T-cell (primary cell): ENCODE results near the gene CBX3. TPM values are rescaled to one million over a fixed set of nuclear protein-coding genes. Genes with fewer than 3 reads are reported as not detected.
"Not testable (repeated sequence)": the region's sequence is repeated elsewhere in the genome, so short reads cannot be mapped to it uniquely, and the experiment has no call there.

Experiments used
- ATAC-seq, 4 experiments: fragments of 200-7000 bp in 3 of 4; fragments of 150-1000 bp in 1 of 4; cut with Tn5 transposase; replicated peaks in 1 of 4; 1 replicate in 3 of 4; 2 replicates in 1 of 4; pipeline ENCODE4 v1.10.0; 2021; ENCODE audit warnings: moderate library complexity in 3 of 4, mild to moderate bottlenecking in 2 of 4, moderate number of reproducible peaks in 1 of 4
- CTCF ChIA-PET, 2 donors: fragments of 300-600 bp; sonication (Branson Sonifier 250); formaldehyde crosslinking; loops; one replicate each; lab custom pipeline; 2022; ENCODE audit warnings: antibody characterized with exemption in 2 of 2; lab: Charles Lee
- POLR2A ChIA-PET, 2 donors: fragments of 300-600 bp; sonication (Branson Sonifier 250); formaldehyde crosslinking; loops; one replicate each; lab custom pipeline; 2022; ENCODE audit warnings: antibody characterized with exemption in 2 of 2; lab: Charles Lee
- DNase-seq, 35 experiments: peaks; one replicate each; pipeline versions ENCODE4 v3.0.0 to v3.0.0-alpha.2; 2013 to 2023
- H3K27ac ChIP-seq: one replicate; pipeline ENCODE4 v1.5.1; 2013; ENCODE audit warnings: low read length
- H3K27me3 ChIP-seq, 2 experiments: replicated peaks in 1 of 2; 1 replicate in 1 of 2; 2 replicates in 1 of 2; pipeline versions ENCODE4 v1.6.1 to v1.7.0; 2013; ENCODE audit warnings: low read length in 1 of 2, mixed read lengths in 1 of 2; ENCODE audit not compliant: control insufficient read depth in 2 of 2, insufficient read depth in 2 of 2; ENCODE audit errors: extremely low read depth in 1 of 2
- H3K36me3 ChIP-seq, 2 donors: 1 replicate in 1 of 2; 2 replicates in 1 of 2; pipeline versions ENCODE4 v1.6.1 to v1.7.0; 2013; ENCODE audit warnings: low read length in 1 of 2; ENCODE audit not compliant: control insufficient read depth in 2 of 2, insufficient read depth in 1 of 2; ENCODE audit errors: extremely low read depth in 1 of 2
- H3K4me1 ChIP-seq, 2 experiments: 1 replicate in 1 of 2; 2 replicates in 1 of 2; pipeline versions ENCODE4 v1.6.1 to v1.7.0; 2013; ENCODE audit warnings: low read length in 2 of 2, mixed read lengths in 1 of 2; ENCODE audit not compliant: insufficient read depth in 2 of 2, control insufficient read depth in 1 of 2; ENCODE audit errors: extremely low read depth in 1 of 2
- H3K4me3 ChIP-seq, 2 donors: 1 replicate in 1 of 2; 2 replicates in 1 of 2; pipeline versions ENCODE4 v1.5.1 to v1.7.0; 2013; ENCODE audit warnings: mild to moderate bottlenecking in 2 of 2, low read length in 1 of 2, moderate library complexity in 1 of 2; ENCODE audit not compliant: control insufficient read depth in 1 of 2; ENCODE audit errors: extremely low read depth in 1 of 2
- H3K9me3 ChIP-seq: 2 replicates; pipeline ENCODE4 v1.7.0; 2013
- H3K27ac Mint-ChIP-seq, 2 donors: one replicate each; pipeline ENCODE4 v1.8.0; 2020 to 2021; ENCODE audit warnings: mild to moderate bottlenecking in 2 of 2, mixed read lengths in 2 of 2
- H3K27me3 Mint-ChIP-seq, 2 donors: one replicate each; pipeline ENCODE4 v1.8.0; 2021 to 2022; ENCODE audit warnings: mixed read lengths in 2 of 2
- H3K36me3 Mint-ChIP-seq: one replicate; pipeline ENCODE4 v1.8.0; 2021; ENCODE audit warnings: mixed read lengths
- H3K4me1 Mint-ChIP-seq, 3 donors: one replicate each; pipeline ENCODE4 v1.8.0; 2020 to 2022; ENCODE audit warnings: mixed read lengths in 3 of 3, mild to moderate bottlenecking in 1 of 3
- H3K4me3 Mint-ChIP-seq, 3 donors: one replicate each; pipeline ENCODE4 v1.8.0; 2020 to 2022; ENCODE audit warnings: mild to moderate bottlenecking in 3 of 3, mixed read lengths in 3 of 3, moderate library complexity in 3 of 3
- H3K9me3 Mint-ChIP-seq, 3 donors: one replicate each; pipeline ENCODE4 v1.8.0; 2020 to 2022; ENCODE audit warnings: mixed read lengths in 3 of 3
- WGBS: methylation state at CpG from one replicate; pipeline ENCODE4 v1.1.5; 2013; ENCODE audit warnings: missing lambda C conversion rate; ENCODE audit not compliant: insufficient coverage; 5-methylcytosine and 5-hydroxymethylcytosine counted together
- total RNA-seq, 35 experiments: library from RNA in 6 of 35; stranded (reverse) in 6 of 35; fragments of 120-200 nt in 1 of 35; gene quantifications; one replicate each; pipeline versions ENCODE4 v1.2.1 to v1.2.4 and lab custom pipeline; 2013 to 2026

Gene CBX3
- 100 to 1,000 TPM; 106 to 155 (median 148) TPM for total RNA-seq
- total RNA-seq (2013) = 195 TPM
- 104 to 500 (median 167) reads per million in 29 experiments for total RNA-seq (lab: John Stamatoyannopoulos, UW)

- DNase-seq = peak in 34 of 35 experiments; percentile 67 to 92 (median 83)
- Histone ChIP-seq H3K4me3 (peak within 1 kb of the TSS; percentile 95 to 97), H3K36me3 (peaks cover 6 to 20% of the 10 kb centered on the region in 2 donors), H3K27me3 (no peaks in the 10 kb centered on the region), H3K9me3 (no peaks in the 10 kb centered on the region), H3K27ac (peak within 1 kb of the TSS; percentile 99), H3K4me1 (peaks cover 15 to 56% of the 10 kb centered on the region in 2 experiments)
- ChIA-PET POLR2A (interaction anchor here (0.6 to 3.4 kb wide), 8 partner anchors 9 to 1076 kb away, joined by 3 to 19 read pairs (median 4); partner anchors contain the start of genes CYCS (in 1 of the 2) and NFE2L3 (in 1 of the 2)), CTCF (interaction anchor here in 1 of 2 donors (0.6 to 2.4 kb wide), 5 partner anchors 10 to 163 kb away, joined by 3 to 7 read pairs (median 5); partner anchors contain the start of gene NFE2L3)
- under 1% methylated on average over 58 of the region's 86 CpGs for WGBS
- H3K36me3 Mint-ChIP-seq = peaks cover 42% of the 10 kb centered on the region
- H3K27ac Mint-ChIP-seq = peak within 1 kb of the TSS; percentile 99 to 100
- no peaks in the 10 kb centered on the region for H3K9me3 Mint-ChIP-seq
- ATAC-seq = peak; percentile 55 to 61 (median 59)
- H3K4me3 Mint-ChIP-seq = peak within 1 kb of the TSS; percentile 96 to 100 (median 100)
- H3K27me3 Mint-ChIP-seq = peaks cover 0 to 2% of the 10 kb centered on the region in 2 donors
- peaks cover 50 to 74% (median 50%) of the 10 kb centered on the region in 3 donors for H3K4me1 Mint-ChIP-seq
Measured at GRCh38 chr7:26201247-26202018, at the start of gene CBX3. Gene CBX3, plus strand, starts transcription at chr7:26201745. Its CDS starts 1,254 bp downstream, at chr7:26202999.

GRCh38 chr7:26151953-26152781 lies 49.4 kb upstream of the CBX3 start, which contains the start of gene NFE2L3:
Gene NFE2L3, plus strand, starts transcription at chr7:26152198. Its CDS starts 301 bp downstream, at chr7:26152499.
- Mint-ChIP-seq H3K9me3 (no peaks in the 10 kb centered on the region), H3K4me1 (peaks cover 54 to 55% (median 54%) of the 10 kb centered on the region in 3 donors), H3K27ac (peak within 1 kb of the TSS; percentile 91 to 93), H3K4me3 (peak within 1 kb of the TSS; percentile 80 to 93 (median 87)), H3K27me3 (no peaks in the 10 kb centered on the region), H3K36me3 (no peaks in the 10 kb centered on the region)
- Histone ChIP-seq H3K9me3 (no peaks in the 10 kb centered on the region), H3K27ac (peak within 1 kb of the TSS; percentile 43), H3K36me3 (no peaks in the 10 kb centered on the region), H3K4me1 (peaks cover 22 to 52% of the 10 kb centered on the region in 2 experiments), H3K4me3 (peak within 1 kb of the TSS; percentile 50 to 58), H3K27me3 (no peaks in the 10 kb centered on the region)
- ATAC-seq (peak; percentile 78 to 86 (median 86)), DNase-seq (peak; percentile 57 to 90 (median 71))
- ChIA-PET POLR2A (interaction anchor here (0.6 to 1.5 kb wide), 10 partner anchors 15 to 106 kb away, joined by 3 to 12 read pairs (median 4); partner anchors contain the start of gene CBX3 (in 1 of the 2)), CTCF (interaction anchor here (0.6 to 2.1 kb wide), 14 partner anchors 9 to 1331 kb away, joined by 3 to 10 read pairs (median 4); partner anchors contain the start of gene CBX3 (in 1 of the 2))
- under 1% methylated on average over 95 of the region's 95 CpGs for WGBS

GRCh38 chr7:26152782-26153240 lies 48.7 kb upstream of the CBX3 start:
- not testable (repeated sequence) for H3K36me3 ChIP-seq, H3K36me3 Mint-ChIP-seq, H3K27me3 Mint-ChIP-seq, H3K27me3 ChIP-seq, H3K9me3 Mint-ChIP-seq, H3K9me3 ChIP-seq
- Mint-ChIP-seq H3K4me3 (peak overlapping the region; percentile 80 to 93 (median 85)), H3K27ac (peak overlapping the region; percentile 91 to 93), H3K4me1 (peaks cover 60 to 61% (median 60%) of the 10 kb centered on the region in 3 donors)
- CTCF ChIA-PET = interaction anchor here (1.0 to 1.6 kb wide), 3 partner anchors 42 to 45 kb away, joined by 3 to 10 read pairs (median 8); no protein-coding TSS in a partner anchor
- Histone ChIP-seq H3K4me1 (peaks cover 22 to 52% of the 10 kb centered on the region in 2 experiments), H3K27ac (peak overlapping the region; percentile 36), H3K4me3 (peak overlapping the region; percentile 50 to 58)
- ATAC-seq (peak; percentile 27 to 49 (median 40)), DNase-seq (peak in 21 of 35 experiments; percentile 8 to 57 (median 27))
- under 1% methylated on average over 45 of the region's 54 CpGs for WGBS
- POLR2A ChIA-PET = interaction anchor here (0.9 to 1.5 kb wide), 7 partner anchors 14 to 45 kb away, joined by 3 to 12 read pairs (median 5); no protein-coding TSS in a partner anchor

- WGBS = 17% methylated on average over 10 of the region's 18 CpGs
- H3K27ac ChIP-seq = peak overlapping the region; percentile 36
Measured at GRCh38 chr7:26153241-26153822, 48.2 kb upstream of the CBX3 start.

GRCh38 chr7:26153823-26154783 lies 47.4 kb upstream of the CBX3 start:
- CTCF ChIA-PET = interaction anchor here (0.5 to 0.8 kb wide), 2 partner anchors 55 to 63 kb away, joined by 3 read pairs; no protein-coding TSS in a partner anchor

More at GRCh38 chr7:26153241-26153822, 48.2 kb upstream of the CBX3 start:
- Mint-ChIP-seq H3K4me1 (peaks cover 65 to 66% (median 65%) of the 10 kb centered on the region in 3 donors), H3K27me3 (no peaks in the 10 kb centered on the region), H3K36me3 (no peaks in the 10 kb centered on the region), H3K4me3 (peak overlapping the region; percentile 80 to 93 (median 85)), H3K27ac (peak overlapping the region; percentile 91 to 93), H3K9me3 (no peaks in the 10 kb centered on the region)
- H3K4me1 ChIP-seq = peaks cover 22 to 53% of the 10 kb centered on the region in 2 experiments
- ChIA-PET CTCF (no interaction called here), POLR2A (no interaction called here)
- H3K36me3 ChIP-seq = no peaks in the 10 kb centered on the region
- H3K9me3 ChIP-seq = no peaks in the 10 kb centered on the region
- H3K27me3 ChIP-seq = no peaks in the 10 kb centered on the region
- ATAC-seq = no peak
- DNase-seq = peak in 2 of 35 experiments; percentile 12 to 37
- peak overlapping the region; percentile 44 to 50 for H3K4me3 ChIP-seq

More at GRCh38 chr7:26153823-26154783, 47.4 kb upstream of the CBX3 start:
- DNase-seq (peak in 1 of 35 experiments; percentile 43), ATAC-seq (no peak)
- peak overlapping the region; percentile 80 to 93 (median 85) for H3K4me3 Mint-ChIP-seq
- no peaks in the 10 kb centered on the region for H3K36me3 Mint-ChIP-seq
- H3K4me1 Mint-ChIP-seq = peaks cover 73 to 74% (median 73%) of the 10 kb centered on the region in 3 donors
- POLR2A ChIA-PET = interaction anchor here (0.6 to 1.1 kb wide), 4 partner anchors 34 to 41 kb away, joined by 3 to 12 read pairs (median 3); no protein-coding TSS in a partner anchor
- no peaks in the 10 kb centered on the region for H3K9me3 Mint-ChIP-seq
- peak overlapping the region; percentile 36 for H3K27ac ChIP-seq
- 78% methylated on average over 6 of the region's 15 CpGs for WGBS
- H3K36me3 ChIP-seq = no peaks in the 10 kb centered on the region
- no peaks in the 10 kb centered on the region for H3K27me3 Mint-ChIP-seq
- no peaks in the 10 kb centered on the region for H3K27me3 ChIP-seq
- peaks cover 22 to 61% of the 10 kb centered on the region in 2 experiments for H3K4me1 ChIP-seq
- H3K9me3 ChIP-seq = no peaks in the 10 kb centered on the region
- peak overlapping the region in 1 of 2 donors; percentile 50 for H3K4me3 ChIP-seq
- H3K27ac Mint-ChIP-seq = peak overlapping the region; percentile 91 to 93
